Measurements from ENCODE around the gene RAB3D. TPM values are rescaled to one million over a fixed set of nuclear protein-coding genes. Genes with fewer than 3 reads are reported as not detected.

The RAB3D gene
- total and polyA plus RNA-seq, 2 donors: 12.4 to 13.4 TPM

DNA sequence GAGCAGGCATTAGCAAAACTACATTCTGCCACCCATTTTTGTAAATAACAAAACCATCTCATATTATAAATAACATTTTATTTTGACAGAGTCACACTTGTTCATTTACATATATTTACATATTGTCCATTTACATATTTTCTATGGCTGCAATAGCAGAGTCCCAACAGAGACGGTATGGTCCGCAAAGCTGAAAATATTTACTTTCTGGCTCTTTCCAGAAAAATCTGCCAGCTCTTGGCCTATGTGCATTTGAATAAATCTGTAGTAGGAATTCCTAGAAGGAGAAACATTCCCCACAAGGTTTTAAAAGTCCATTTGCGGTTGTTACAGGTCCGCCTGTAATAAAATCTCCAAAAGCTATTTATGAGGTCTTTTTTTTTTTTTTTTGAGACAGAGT, 49.2 kb downstream of the RAB3D start:
- Histone ChIP-seq H3K4me1 (ENCODE audit: insufficient read depth) (no peaks in the 10 kb centered on the region), H3K4me3 (ENCODE audit: low read depth, low read length) (no peak overlapping the region), H3K27ac (ENCODE audit: low read depth) (no peak overlapping the region), H3K36me3 (ENCODE audit: insufficient read depth) (no peaks in the 10 kb centered on the region)
- WGBS: 66% methylated on average over 4 of the region's 4 CpGs
- no peak for DNase-seq (ENCODE audit: extremely low spot score)

GRCh38 chr19:11288349-11288748, 51.1 kb downstream of the RAB3D start:
- Histone ChIP-seq H3K4me1 (ENCODE audit: insufficient read depth) (no peaks in the 10 kb centered on the region), H3K27ac (ENCODE audit: low read depth) (no peak overlapping the region), H3K36me3 (ENCODE audit: insufficient read depth) (no peaks in the 10 kb centered on the region), H3K4me3 (ENCODE audit: low read depth, low read length) (no peak overlapping the region)
- DNase-seq (ENCODE audit: extremely low spot score): no peak
- 84% methylated on average over 7 of the region's 7 CpGs for WGBS

- no peak for DNase-seq (ENCODE audit: extremely low spot score)
- 53% methylated on average over 6 of the region's 6 CpGs for WGBS
Observed at GRCh38 chr19:11286312-11286974, 53.0 kb downstream of the RAB3D start.

DNA sequence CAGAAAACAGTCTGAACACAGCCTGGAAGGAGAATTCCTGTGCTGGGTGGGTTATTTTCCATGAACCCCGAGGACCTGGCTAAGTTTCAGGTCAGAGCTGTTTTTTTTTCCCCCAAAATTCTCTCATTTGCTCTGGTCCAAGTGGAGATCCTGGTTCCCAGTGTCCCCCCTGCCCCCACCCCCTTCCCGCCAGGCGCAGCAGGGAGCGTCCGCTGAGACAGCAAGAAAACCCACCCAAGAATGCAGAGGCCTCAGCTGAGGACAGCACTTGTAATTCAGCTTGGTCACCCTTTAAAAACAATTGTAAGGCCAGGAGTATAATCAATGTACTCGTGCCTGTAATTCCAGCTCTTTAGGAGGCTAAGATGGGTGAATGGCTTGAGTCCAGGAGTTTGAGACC, 54.9 kb downstream of the RAB3D start:
- no peak overlapping the region for H3K27ac ChIP-seq (ENCODE audit: low read depth)

More at GRCh38 chr19:11286312-11286974, 53.0 kb downstream of the RAB3D start:
- Histone ChIP-seq H3K4me3 (ENCODE audit: low read depth, low read length) (no peak overlapping the region), H3K4me1 (ENCODE audit: insufficient read depth) (no peaks in the 10 kb centered on the region), H3K36me3 (ENCODE audit: insufficient read depth) (no peaks in the 10 kb centered on the region), H3K27ac (ENCODE audit: low read depth) (no peak overlapping the region)

DNA sequence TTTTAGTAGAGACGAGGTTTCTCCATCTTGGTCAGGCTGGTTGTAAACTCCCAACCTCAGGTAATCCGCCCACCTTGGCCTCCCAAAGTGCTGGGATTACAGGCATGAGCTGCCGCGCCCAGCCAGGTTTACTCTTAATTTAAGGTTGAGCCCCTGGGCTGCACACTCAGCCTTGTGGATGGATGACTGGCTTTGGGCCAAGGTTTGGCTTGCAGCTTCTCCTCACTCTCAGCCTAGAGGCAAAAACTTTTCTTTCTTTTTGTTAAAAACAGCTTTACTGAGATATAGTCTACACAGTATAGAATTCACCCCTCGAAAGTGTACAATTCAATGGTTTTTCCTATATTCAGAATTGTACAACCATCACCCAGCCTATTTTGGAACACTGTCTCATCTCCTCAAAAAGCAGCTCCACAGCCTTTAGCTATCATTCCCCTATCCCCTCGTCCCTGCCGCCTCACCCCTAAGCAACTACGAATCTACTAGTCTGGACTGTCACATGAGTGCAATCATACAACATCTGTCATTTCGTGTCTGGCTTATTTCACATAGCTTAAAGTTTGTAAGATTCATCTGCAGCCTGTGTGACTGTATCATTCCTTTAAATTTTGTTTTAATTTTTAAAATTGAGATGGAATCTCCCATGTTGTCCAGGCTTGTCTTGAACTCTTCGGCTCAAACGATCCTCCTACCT, 58.0 kb downstream of the RAB3D start:
- Histone ChIP-seq H3K27ac (ENCODE audit: low read depth) (no peak overlapping the region), H3K4me3 (ENCODE audit: low read depth, low read length) (no peak overlapping the region), H3K4me1 (ENCODE audit: insufficient read depth) (no peaks in the 10 kb centered on the region), H3K36me3 (ENCODE audit: insufficient read depth) (no peaks in the 10 kb centered on the region)
- WGBS: 41% methylated on average over 11 of the region's 11 CpGs
- no peak for DNase-seq (ENCODE audit: extremely low spot score)

More for the DNA sequence above, 54.9 kb downstream of the RAB3D start:
- Histone ChIP-seq H3K36me3 (ENCODE audit: insufficient read depth) (no peaks in the 10 kb centered on the region), H3K4me1 (ENCODE audit: insufficient read depth) (no peaks in the 10 kb centered on the region), H3K4me3 (ENCODE audit: low read depth, low read length) (no peak overlapping the region)
- DNase-seq (ENCODE audit: extremely low spot score): no peak
- WGBS: 54% methylated on average over 6 of the region's 6 CpGs

GRCh38 chr19:11279505-11280236, 59.8 kb downstream of the RAB3D start:
- no peak for DNase-seq (ENCODE audit: extremely low spot score)
- Histone ChIP-seq H3K27ac (ENCODE audit: low read depth) (no peak overlapping the region), H3K4me3 (ENCODE audit: low read depth, low read length) (no peak overlapping the region), H3K4me1 (ENCODE audit: insufficient read depth) (no peaks in the 10 kb centered on the region), H3K36me3 (ENCODE audit: insufficient read depth) (no peaks in the 10 kb centered on the region)
- WGBS: 85% methylated on average over 5 of the region's 5 CpGs

DNA sequence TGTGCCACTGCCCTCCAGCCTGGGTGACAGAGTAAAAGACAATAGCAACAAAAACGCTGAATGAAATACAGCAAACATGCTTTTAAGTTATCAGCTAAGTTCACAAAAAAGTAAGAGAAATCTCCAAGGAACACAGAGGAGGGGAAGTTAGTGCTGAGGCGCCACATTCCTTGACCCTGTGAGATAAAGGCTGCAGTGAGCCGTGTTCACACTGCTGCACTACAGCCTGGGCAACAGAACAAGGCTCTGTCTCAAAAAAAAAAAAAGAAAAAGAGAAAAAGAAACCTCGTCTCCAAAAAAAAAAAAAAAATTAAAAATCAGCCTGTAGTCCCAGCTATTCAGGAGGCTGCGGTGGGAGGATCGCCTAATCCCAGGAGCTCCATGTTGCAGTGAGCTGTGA, 60.8 kb downstream of the RAB3D start:
- Histone ChIP-seq H3K4me1 (ENCODE audit: insufficient read depth) (no peaks in the 10 kb centered on the region), H3K27ac (ENCODE audit: low read depth) (no peak overlapping the region), H3K4me3 (ENCODE audit: low read depth, low read length) (no peak overlapping the region), H3K36me3 (ENCODE audit: insufficient read depth) (no peaks in the 10 kb centered on the region)
- no peak for DNase-seq (ENCODE audit: extremely low spot score)
- WGBS: 35% methylated on average over 6 of the region's 6 CpGs

DNA sequence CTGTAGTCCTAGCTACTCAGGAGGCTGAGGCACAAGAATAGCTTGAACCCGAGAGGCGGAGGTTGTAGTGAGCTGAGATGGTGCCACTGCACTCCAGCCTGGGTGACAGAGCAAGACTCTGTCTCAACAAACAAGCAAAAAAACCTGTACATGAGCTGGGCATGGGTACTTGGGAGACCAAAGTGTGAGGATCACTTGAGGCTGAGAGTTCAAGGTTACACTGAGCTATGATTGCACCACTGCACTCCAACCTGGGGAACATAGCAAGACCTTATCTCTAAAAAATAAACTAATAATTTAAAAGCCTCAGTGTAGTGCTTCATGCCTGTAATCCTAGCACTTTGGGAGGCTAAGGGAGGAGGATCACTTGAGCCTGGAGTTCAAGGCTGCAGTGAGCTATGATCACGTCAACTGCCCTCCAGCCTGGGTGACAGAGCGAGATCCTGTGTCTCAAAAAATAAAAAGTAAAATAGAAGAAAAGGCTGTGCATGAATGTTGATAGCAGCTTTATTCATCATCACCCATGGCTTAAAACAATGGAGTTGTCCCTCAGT, 64.8 kb downstream of the RAB3D start:
- Histone ChIP-seq H3K4me1 (ENCODE audit: insufficient read depth) (no peaks in the 10 kb centered on the region), H3K4me3 (ENCODE audit: low read depth, low read length) (no peak overlapping the region), H3K27ac (ENCODE audit: low read depth) (no peak overlapping the region), H3K36me3 (ENCODE audit: insufficient read depth) (no peaks in the 10 kb centered on the region)
- WGBS: 71% methylated on average over 4 of the region's 4 CpGs
- no peak for DNase-seq (ENCODE audit: extremely low spot score)

DNA sequence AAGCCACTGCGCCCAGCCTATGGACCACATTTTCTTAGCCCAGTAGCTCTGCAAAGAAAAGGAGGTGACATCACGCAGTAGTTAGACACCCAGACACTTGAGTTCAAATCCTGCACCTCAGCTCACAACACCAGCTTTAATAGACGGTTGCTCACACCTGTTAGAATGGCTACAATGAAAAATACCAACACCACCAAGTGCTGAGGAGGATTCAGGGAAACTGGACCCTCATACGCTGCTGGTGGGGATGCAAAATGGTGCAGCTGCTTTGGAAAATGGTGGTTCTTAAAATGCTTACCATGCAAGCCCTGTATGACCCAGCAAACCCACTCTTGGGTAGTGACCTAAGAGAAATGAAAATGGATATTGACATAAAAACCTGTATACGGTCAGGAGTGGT, 65.5 kb downstream of the RAB3D start:
- Histone ChIP-seq H3K36me3 (ENCODE audit: insufficient read depth) (no peaks in the 10 kb centered on the region), H3K27ac (ENCODE audit: low read depth) (no peak overlapping the region), H3K4me3 (ENCODE audit: low read depth, low read length) (no peak overlapping the region), H3K4me1 (ENCODE audit: insufficient read depth) (no peaks in the 10 kb centered on the region)
- WGBS: 86% methylated on average over 5 of the region's 5 CpGs
- no peak for DNase-seq (ENCODE audit: extremely low spot score)

DNA sequence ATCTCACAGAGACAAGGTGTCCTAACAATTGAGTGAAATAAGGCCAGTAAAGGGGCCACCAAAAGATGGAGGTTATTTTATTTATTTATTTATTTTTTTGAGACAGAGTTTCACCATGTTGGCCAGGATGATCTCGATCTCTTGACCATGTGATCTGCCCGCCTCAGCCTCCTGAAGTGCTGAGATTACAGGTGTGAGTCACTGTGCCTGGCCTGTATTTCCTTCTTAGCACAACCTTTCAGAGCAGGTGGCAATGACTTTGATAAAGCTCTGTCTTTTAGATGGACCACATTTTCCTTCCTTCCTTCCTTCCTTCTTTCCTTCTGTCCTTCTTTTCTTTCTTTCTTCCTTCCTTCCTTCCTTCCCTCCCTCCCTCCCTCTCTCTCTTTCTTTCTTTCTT, 66.2 kb downstream of the RAB3D start:
- Histone ChIP-seq H3K4me3 (ENCODE audit: low read depth, low read length) (no peak overlapping the region), H3K27ac (ENCODE audit: low read depth) (no peak overlapping the region), H3K36me3 (ENCODE audit: insufficient read depth) (no peaks in the 10 kb centered on the region), H3K4me1 (ENCODE audit: insufficient read depth) (no peaks in the 10 kb centered on the region)
- DNase-seq (ENCODE audit: extremely low spot score): no peak
- WGBS: 80% methylated on average over 2 of the region's 2 CpGs

Other genes with a start within 250 kb of the RAB3D start
- 21.1 TPM for gene SPC24, start 183.9 kb downstream of the RAB3D start, total RNA-seq
- gene SPC24, start 183.9 kb downstream of the RAB3D start, polyA plus RNA-seq: 1.8 TPM
- 183 TPM for gene KANK2, start 142.1 kb downstream of the RAB3D start, total RNA-seq
- 819 TPM for gene KANK2, start 142.1 kb downstream of the RAB3D start, polyA plus RNA-seq
- not detected for gene ANGPTL8, start 100.0 kb downstream of the RAB3D start, total RNA-seq
- gene ANGPTL8, start 100.0 kb downstream of the RAB3D start, polyA plus RNA-seq: 21.4 TPM
- 20.7 TPM for gene DOCK6, start 77.1 kb downstream of the RAB3D start, total RNA-seq
- gene DOCK6, start 77.1 kb downstream of the RAB3D start, polyA plus RNA-seq: 30.6 TPM
- gene TSPAN16, start 43.5 kb downstream of the RAB3D start, total RNA-seq: not detected
- not detected for gene TSPAN16, start 43.5 kb downstream of the RAB3D start, polyA plus RNA-seq
- 63.8 TPM for gene TMEM205, start 6.6 kb upstream of the RAB3D start, total RNA-seq
- gene TMEM205, start 6.6 kb upstream of the RAB3D start, polyA plus RNA-seq: 144 TPM
- gene CCDC159, start 6.9 kb upstream of the RAB3D start, total RNA-seq: 14.3 TPM
- 29.0 TPM for gene CCDC159, start 6.9 kb upstream of the RAB3D start, polyA plus RNA-seq
- gene PLPPR2, start 15.8 kb upstream of the RAB3D start, total RNA-seq: 7.2 TPM
- 41.5 TPM for gene PLPPR2, start 15.8 kb upstream of the RAB3D start, polyA plus RNA-seq
- gene SWSAP1, start 35.0 kb upstream of the RAB3D start, total RNA-seq: 1.2 TPM
- gene SWSAP1, start 35.0 kb upstream of the RAB3D start, polyA plus RNA-seq: 2.4 TPM
- gene EPOR, start 44.7 kb upstream of the RAB3D start, total RNA-seq: 2.9 TPM
- gene EPOR, start 44.7 kb upstream of the RAB3D start, polyA plus RNA-seq: 6.6 TPM
- gene RGL3, start 79.7 kb upstream of the RAB3D start, total RNA-seq: 2.5 TPM
- 6.5 TPM for gene RGL3, start 79.7 kb upstream of the RAB3D start, polyA plus RNA-seq
- gene ODAD3, start 95.5 kb upstream of the RAB3D start, total RNA-seq: 0.48 TPM
- 0.34 TPM for gene ODAD3, start 95.5 kb upstream of the RAB3D start, polyA plus RNA-seq
- 54.9 TPM for gene PRKCSH, start 96.0 kb upstream of the RAB3D start, total RNA-seq
- gene PRKCSH, start 96.0 kb upstream of the RAB3D start, polyA plus RNA-seq: 174 TPM
- gene ELAVL3, start 141.4 kb upstream of the RAB3D start, total RNA-seq: 0.90 TPM
- gene ELAVL3, start 141.4 kb upstream of the RAB3D start, polyA plus RNA-seq: 0.28 TPM
- gene ZNF653, start 166.2 kb upstream of the RAB3D start, total RNA-seq: 4.5 TPM
- 9.8 TPM for gene ZNF653, start 166.2 kb upstream of the RAB3D start, polyA plus RNA-seq
- gene ECSIT, start 189.5 kb upstream of the RAB3D start, total RNA-seq: 19.0 TPM
- gene ECSIT, start 189.5 kb upstream of the RAB3D start, polyA plus RNA-seq: 68.7 TPM
- gene CNN1, start 199.2 kb upstream of the RAB3D start, total RNA-seq: 558 TPM
- gene CNN1, start 199.2 kb upstream of the RAB3D start, polyA plus RNA-seq: 3,172 TPM
- 15.4 TPM for gene ELOF1, start 219.6 kb upstream of the RAB3D start, total RNA-seq
- gene ELOF1, start 219.6 kb upstream of the RAB3D start, polyA plus RNA-seq: 61.2 TPM
- 1.1 TPM for gene ACP5, start 238.0 kb upstream of the RAB3D start, total RNA-seq
- 14.7 TPM for gene ACP5, start 238.0 kb upstream of the RAB3D start, polyA plus RNA-seq